ENCODE measurements around the gene MACROD2. TPM values are rescaled to one million over a fixed set of nuclear protein-coding genes. Genes with fewer than 3 reads are reported as not detected.

The MACROD2 gene
- total and polyA plus RNA-seq, 4 donors: 0.66 to 10.5 (median 3.3) TPM

DNA sequence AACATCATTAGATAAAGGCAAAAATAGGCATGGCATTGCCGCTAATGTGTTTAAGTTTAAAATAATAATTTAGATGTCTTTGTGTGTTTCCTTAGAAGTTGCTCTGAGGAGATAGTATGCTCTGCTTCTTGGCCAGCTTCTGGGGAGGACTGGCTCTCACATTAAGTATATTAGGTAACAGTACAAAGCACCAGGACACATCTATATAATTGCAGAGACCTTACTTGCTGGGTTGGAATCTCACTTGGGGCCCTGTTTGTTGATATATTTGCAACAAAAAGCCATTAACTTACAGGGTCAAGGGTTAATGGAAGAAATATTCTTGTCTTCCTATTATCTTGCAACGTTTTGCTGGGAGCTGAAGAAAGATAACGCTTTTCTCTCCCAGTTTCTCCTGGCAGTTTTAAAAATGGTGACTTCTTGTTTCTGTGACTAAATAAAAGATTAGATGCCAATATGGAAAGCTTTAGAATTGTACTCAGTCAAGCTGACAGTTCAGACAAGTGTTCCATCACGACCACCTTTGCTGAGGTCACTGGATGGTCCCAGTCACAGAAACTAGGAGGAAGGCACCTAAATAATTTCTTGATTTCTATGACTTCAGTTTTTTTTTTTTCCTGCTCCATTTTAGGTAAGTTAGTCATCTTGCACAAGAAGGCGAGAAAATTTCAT is 804.4 kb downstream of the MACROD2 start:
- H3K9me3 ChIP-seq (ENCODE audit: control insufficient read depth in 4 of 4, low read length in 3 of 4): no peaks in the 10 kb centered on the region
- no peaks in the 10 kb centered on the region for H3K27me3 ChIP-seq (ENCODE audit: control insufficient read depth in 4 of 4, insufficient read depth in 4 of 4, low read length in 3 of 4)
- H3K36me3 ChIP-seq (ENCODE audit: control insufficient read depth in 4 of 4, insufficient read depth in 3 of 4, low read depth in 1 of 4, low read length in 3 of 4): no peaks in the 10 kb centered on the region
- WGBS: 78% methylated on average over 5 of the region's 5 CpGs
- H3K27ac ChIP-seq (ENCODE audit: low read depth in 1 of 2, low read length in 2 of 2): no peak overlapping the region
- peaks cover 0 to 3% (median 1%) of the 10 kb centered on the region in 4 donors for H3K4me1 ChIP-seq (ENCODE audit: control insufficient read depth in 4 of 4, insufficient read depth in 4 of 4, low read length in 3 of 4)
- H3K9ac ChIP-seq (ENCODE audit: low read depth in 1 of 2, low read length in 2 of 2): no peak overlapping the region
- DNase-seq (ENCODE audit: low spot score): no peak
- no peak overlapping the region for H3K4me3 ChIP-seq (ENCODE audit: low read depth in 1 of 3, low read length in 3 of 3)
- TF ChIP-seq, protein P1, sequence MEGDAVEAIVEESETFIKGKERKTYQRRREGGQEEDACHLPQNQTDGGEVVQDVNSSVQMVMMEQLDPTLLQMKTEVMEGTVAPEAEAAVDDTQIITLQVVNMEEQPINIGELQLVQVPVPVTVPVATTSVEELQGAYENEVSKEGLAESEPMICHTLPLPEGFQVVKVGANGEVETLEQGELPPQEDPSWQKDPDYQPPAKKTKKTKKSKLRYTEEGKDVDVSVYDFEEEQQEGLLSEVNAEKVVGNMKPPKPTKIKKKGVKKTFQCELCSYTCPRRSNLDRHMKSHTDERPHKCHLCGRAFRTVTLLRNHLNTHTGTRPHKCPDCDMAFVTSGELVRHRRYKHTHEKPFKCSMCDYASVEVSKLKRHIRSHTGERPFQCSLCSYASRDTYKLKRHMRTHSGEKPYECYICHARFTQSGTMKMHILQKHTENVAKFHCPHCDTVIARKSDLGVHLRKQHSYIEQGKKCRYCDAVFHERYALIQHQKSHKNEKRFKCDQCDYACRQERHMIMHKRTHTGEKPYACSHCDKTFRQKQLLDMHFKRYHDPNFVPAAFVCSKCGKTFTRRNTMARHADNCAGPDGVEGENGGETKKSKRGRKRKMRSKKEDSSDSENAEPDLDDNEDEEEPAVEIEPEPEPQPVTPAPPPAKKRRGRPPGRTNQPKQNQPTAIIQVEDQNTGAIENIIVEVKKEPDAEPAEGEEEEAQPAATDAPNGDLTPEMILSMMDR (IDR thresholded peaks at IDR 0.05; ENCODE audit: low read depth, low read length, missing input control): no peak
- TF ChIP-seq EGR1 (IDR thresholded peaks at IDR 0.05; ENCODE audit: low read depth in 2 of 2) (no peak), SP1 (IDR thresholded peaks at IDR 0.05) (no peak), RXRA (IDR thresholded peaks at IDR 0.05) (no peak), RAD21 (IDR thresholded peaks at IDR 0.05) (no peak), GABPA (IDR thresholded peaks at IDR 0.05 in 1 of 2, conservative IDR thresholded peaks at IDR 0.05 in 1 of 2) (no peak), YY1 (IDR thresholded peaks at IDR 0.05) (no peak), JUND (IDR thresholded peaks at IDR 0.05) (no peak), FOXA2 (IDR thresholded peaks at IDR 0.05) (no peak), NR2F2 (IDR thresholded peaks at IDR 0.05) (no peak), HNF4A (conservative IDR thresholded peaks at IDR 0.05) (no peak), HNF4G (IDR thresholded peaks at IDR 0.05) (no peak), FOXA1 (IDR thresholded peaks at IDR 0.05) (no peak), TAF1 (conservative IDR thresholded peaks at IDR 0.05) (no peak)
- TF ChIP-seq, protein P2, sequence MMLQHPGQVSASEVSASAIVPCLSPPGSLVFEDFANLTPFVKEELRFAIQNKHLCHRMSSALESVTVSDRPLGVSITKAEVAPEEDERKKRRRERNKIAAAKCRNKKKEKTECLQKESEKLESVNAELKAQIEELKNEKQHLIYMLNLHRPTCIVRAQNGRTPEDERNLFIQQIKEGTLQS (IDR thresholded peaks at IDR 0.05): no peak
- TF ChIP-seq, protein P3, sequence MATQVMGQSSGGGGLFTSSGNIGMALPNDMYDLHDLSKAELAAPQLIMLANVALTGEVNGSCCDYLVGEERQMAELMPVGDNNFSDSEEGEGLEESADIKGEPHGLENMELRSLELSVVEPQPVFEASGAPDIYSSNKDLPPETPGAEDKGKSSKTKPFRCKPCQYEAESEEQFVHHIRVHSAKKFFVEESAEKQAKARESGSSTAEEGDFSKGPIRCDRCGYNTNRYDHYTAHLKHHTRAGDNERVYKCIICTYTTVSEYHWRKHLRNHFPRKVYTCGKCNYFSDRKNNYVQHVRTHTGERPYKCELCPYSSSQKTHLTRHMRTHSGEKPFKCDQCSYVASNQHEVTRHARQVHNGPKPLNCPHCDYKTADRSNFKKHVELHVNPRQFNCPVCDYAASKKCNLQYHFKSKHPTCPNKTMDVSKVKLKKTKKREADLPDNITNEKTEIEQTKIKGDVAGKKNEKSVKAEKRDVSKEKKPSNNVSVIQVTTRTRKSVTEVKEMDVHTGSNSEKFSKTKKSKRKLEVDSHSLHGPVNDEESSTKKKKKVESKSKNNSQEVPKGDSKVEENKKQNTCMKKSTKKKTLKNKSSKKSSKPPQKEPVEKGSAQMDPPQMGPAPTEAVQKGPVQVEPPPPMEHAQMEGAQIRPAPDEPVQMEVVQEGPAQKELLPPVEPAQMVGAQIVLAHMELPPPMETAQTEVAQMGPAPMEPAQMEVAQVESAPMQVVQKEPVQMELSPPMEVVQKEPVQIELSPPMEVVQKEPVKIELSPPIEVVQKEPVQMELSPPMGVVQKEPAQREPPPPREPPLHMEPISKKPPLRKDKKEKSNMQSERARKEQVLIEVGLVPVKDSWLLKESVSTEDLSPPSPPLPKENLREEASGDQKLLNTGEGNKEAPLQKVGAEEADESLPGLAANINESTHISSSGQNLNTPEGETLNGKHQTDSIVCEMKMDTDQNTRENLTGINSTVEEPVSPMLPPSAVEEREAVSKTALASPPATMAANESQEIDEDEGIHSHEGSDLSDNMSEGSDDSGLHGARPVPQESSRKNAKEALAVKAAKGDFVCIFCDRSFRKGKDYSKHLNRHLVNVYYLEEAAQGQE (IDR thresholded peaks at IDR 0.05): no peak
- TF ChIP-seq, protein P4, sequence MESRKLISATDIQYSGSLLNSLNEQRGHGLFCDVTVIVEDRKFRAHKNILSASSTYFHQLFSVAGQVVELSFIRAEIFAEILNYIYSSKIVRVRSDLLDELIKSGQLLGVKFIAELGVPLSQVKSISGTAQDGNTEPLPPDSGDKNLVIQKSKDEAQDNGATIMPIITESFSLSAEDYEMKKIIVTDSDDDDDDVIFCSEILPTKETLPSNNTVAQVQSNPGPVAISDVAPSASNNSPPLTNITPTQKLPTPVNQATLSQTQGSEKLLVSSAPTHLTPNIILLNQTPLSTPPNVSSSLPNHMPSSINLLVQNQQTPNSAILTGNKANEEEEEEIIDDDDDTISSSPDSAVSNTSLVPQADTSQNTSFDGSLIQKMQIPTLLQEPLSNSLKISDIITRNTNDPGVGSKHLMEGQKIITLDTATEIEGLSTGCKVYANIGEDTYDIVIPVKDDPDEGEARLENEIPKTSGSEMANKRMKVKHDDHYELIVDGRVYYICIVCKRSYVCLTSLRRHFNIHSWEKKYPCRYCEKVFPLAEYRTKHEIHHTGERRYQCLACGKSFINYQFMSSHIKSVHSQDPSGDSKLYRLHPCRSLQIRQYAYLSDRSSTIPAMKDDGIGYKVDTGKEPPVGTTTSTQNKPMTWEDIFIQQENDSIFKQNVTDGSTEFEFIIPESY (IDR thresholded peaks at IDR 0.05): no peak
- TF ChIP-seq, protein P5, sequence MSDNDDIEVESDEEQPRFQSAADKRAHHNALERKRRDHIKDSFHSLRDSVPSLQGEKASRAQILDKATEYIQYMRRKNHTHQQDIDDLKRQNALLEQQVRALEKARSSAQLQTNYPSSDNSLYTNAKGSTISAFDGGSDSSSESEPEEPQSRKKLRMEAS (IDR thresholded peaks at IDR 0.05): no peak

Data from liver (tissue), 9 donors.